Measurements from ENCODE around the gene FREM2. TPM values are rescaled to one million over a fixed set of nuclear protein-coding genes. Genes with fewer than 3 reads are reported as not detected.

The FREM2 gene
- total RNA-seq, 1 donor from 2014 or later, result 2.0 TPM

DNA sequence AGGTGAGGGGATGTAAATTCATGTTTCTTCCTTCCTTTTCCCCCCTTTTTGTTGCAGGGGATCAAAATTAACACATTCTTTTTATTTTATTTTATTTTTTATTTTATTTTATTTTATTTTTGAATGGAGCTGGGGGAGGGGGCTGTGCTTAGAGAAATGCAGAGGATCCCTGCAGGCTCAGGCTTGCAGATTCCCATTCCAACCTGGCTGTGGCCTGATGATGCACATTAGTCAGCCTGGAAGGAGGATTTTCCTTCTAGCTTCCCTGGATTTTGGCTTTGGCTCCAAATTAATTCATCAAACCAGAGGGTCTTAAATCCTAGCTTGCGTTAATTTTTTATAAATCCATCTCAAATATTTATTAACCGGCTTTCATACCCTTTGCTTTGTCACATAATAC lies 67.0 kb downstream of the FREM2 start:
- no peak for DNase-seq (ENCODE audit: low spot score)
- no peak for ATAC-seq

GRCh38 chr13:38755793-38756192 lies 68.9 kb downstream of the FREM2 start:
- ATAC-seq (no peak), DNase-seq (ENCODE audit: low spot score) (no peak)

DNA sequence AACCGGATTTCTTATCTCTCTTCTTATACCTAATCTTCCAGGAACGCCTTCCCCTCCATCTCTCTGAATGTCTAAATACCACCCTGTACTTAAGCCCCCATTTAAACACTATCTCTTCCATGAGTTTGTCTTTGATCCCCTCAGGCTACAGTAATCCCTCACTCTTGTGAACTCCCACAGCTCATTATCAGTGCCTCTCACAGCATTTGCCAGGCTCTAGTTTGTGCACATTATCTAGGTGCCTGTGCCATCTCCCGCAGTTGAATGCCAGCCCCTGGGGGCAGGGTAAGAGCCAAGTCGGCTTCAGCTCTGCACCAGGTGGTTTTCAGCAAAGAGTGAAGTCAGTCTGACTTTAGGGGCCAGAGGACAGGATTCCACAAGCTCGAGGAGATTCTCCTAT lies 71.4 kb downstream of the FREM2 start:
- ATAC-seq, result no peak
- DNase-seq (ENCODE audit: low spot score), result no peak

DNA sequence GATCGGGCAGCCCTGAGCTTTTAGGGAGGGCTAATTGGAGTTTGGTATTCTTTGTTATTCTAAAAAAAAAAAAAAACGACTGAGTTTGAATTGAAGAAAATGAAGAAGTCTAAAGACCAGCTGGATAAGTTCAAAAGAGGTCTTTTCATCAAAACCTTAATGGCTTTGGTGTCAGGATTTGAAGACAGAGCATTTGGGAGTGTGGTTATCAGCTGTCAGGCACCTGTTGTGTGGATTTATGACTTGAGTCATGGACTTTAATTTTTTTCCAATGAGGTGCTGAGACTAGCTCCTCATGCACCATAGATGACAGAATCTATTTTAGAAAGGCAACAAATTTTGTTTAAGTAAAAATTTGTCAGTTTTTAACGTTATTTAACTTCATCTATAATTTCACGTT lies 72.5 kb downstream of the FREM2 start:
- DNase-seq (ENCODE audit: low spot score) (no peak), ATAC-seq (no peak)

GRCh38 chr13:38763446-38764381 lies 76.8 kb downstream of the FREM2 start:
- DNase-seq (ENCODE audit: low spot score) (no peak), ATAC-seq (peak; percentile 91)

GRCh38 chr13:38766799-38767198 lies 79.9 kb downstream of the FREM2 start:
- ATAC-seq (peak; percentile 23), DNase-seq (ENCODE audit: low spot score) (no peak)

DNA sequence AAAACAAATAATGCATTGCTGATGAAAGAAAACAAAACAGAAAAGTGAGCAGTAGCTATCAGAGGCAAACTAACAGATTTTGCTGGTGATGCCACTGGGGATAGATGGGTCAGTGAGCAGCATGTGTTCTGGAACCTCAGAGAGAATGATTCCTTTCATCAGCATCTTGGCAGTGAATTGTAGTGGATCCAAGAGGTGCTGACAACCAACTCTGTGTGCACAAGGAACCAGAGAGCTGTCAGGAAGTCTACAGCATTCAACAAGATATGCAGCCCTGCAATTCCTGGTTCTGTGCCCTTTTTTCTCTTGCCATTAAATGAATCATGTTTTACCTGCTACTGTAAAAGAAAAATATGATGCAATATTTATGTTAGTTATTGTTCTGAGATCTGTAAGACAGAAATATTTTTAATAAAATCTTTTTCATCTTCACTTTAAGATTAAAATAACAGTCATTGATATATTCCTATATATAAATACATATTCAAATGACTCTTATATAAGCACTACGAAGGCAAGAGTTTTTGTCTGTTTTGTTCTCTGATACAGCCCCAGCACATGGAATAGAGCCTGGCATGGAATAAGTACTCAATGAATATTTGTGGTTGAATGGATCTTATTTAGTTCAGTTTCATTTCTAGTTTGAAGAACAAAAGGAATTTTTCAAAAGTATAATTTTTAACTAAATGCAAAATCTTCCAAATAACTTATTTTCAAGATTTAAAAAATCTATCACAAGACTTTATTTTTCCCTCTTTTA lies 80.8 kb downstream of the FREM2 start:
- ATAC-seq (no peak), DNase-seq (ENCODE audit: low spot score) (no peak)

DNA sequence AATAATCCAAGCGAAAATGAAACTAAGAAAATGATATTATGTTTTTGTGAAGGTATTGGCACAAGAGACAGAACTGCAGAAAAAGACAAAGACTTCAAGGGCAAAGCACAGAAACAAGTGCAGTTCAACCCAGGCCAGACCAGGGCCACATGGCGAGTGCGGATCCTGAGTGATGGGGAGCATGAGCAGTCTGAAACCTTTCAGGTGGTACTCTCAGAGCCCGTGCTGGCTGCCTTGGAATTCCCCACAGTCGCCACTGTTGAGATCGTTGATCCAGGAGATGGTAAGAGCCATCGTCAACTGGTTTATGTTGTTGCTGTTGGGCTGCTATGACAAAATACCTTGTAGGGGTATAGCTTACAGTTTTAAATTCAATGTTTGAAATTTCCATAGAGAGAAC lies 82.6 kb downstream of the FREM2 start:
- ATAC-seq (no peak), DNase-seq (ENCODE audit: low spot score) (no peak)

- DNase-seq (ENCODE audit: low spot score) (no peak), ATAC-seq (peak; percentile 65)
These were observed 88.2 kb downstream of the FREM2 start for GRCh38 chr13:38775085-38775484.

DNA sequence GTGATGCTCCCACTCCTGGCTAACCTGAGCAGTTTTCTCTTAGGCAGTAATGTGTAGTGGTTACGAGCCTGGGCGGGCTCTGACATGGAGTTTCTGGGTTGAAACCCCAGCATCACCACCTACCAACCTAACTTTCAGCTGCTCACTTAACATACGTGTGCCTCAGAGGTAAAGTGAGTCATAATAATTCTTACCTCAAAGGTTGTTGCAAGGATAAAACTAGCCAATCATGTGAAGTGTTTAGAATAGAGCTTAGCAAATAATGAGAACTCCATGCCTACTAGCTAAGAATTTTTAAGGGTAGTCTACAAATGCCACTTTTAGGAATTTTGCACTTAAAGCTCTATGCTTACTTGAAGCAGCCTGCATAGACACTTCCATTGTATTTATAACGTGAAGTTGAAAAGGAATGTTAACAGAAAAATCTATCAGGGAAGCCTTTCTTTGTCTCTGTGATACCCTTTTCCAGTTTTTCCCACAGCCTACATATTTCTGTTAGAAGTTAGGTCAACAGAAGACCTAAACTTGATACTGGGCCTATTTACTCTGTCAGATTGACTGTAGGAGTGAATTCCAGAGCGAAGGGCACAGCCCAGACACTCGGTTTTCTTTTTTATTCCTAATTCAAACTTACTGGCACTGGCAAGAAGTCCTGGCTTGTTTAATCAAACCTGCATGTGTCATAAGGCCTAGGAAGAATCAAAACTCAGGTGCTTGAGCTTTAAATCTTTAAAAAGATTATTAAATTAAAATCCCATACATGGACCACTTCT lies 90.7 kb downstream of the FREM2 start:
- DNase-seq (ENCODE audit: low spot score) (no peak), ATAC-seq (no peak)

DNA sequence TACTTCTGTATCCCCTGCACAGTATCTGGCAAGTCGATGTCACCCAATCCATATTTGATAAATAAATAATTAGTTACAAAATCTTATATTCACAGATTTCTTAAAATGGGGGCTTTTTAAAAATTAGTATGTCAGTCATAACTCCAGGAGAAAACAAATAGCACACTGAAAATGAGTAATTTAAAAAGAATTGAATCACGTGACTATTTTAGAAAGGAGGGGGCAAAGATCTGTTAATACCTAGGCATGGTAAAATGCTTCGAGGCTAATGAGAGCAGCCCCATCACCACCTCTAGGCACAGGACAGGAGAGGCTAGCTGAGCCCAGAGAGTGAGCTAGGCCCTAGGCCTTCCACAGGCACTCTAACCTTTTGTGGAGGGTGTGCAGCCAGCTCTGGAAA lies 94.7 kb downstream of the FREM2 start:
- no peak for ATAC-seq

DNA sequence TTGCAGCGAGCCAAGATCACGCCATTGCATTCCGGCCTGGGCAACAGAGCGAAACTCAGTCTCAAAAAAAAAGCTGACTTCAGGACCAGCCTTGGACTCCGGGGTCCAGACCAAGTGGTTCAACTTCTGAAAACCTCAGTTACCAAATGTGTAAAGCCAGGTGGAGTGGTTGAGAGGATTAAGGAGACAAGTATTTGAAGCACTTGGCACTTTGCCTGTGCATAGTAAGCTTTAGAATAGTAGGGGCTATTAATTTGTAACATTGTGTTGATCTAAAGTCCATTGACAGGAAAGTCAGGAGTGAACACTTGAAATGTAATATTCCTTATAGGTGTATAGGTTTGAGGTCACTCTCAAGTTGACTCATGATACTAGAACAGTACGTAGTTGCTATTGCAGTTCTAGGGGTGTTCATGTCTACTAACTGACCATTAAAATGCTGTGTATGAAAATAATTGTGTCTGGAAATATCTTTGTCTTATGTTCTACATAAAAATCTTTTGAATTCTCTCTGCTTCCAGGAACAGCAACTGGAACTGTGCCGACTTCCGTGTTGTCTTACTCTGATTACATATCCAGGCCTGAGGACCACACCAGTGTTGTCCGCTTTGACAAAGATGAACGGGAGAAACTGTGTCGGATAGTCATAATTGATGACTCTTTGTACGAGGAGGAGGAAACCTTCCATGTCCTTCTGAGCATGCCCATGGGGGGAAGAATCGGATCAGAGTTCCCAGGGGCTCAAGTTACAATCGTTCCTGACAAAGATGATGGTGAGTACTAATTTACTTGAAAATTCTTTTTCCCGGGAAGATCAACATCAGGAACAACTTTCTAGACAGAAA lies 97.4 kb downstream of the FREM2 start:
- ATAC-seq, result no peak

More for the DNA sequence above, 94.7 kb downstream of the FREM2 start:
- no peak for DNase-seq (ENCODE audit: low spot score)

GRCh38 chr13:38785042-38785441 lies 98.2 kb downstream of the FREM2 start:
- ATAC-seq (no peak), DNase-seq (ENCODE audit: low spot score) (no peak)

More for the DNA sequence above, 97.4 kb downstream of the FREM2 start:
- no peak for DNase-seq (ENCODE audit: low spot score)

- DNase-seq (ENCODE audit: low spot score) (no peak), ATAC-seq (no peak)
These were observed 98.6 kb downstream of the FREM2 start for GRCh38 chr13:38785490-38785889.

DNA sequence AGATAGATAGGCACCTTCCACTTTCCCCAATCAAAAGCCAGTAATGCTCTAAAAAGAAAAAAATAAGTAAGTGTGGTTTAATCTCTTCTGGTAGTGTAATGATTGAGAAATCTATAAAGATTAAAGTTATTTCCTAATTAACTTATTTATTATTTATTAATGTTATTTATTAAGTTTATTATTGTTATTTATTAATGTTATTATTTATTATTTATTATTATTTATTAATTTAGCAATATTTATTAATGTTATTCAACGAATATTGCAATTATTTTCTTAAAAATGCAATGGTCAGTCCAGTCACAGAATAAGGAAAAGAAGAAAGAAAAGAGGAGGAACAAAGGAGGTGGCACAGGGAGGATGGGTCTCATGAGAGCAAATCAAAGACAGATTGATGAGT lies 100.7 kb downstream of the FREM2 start:
- DNase-seq (ENCODE audit: low spot score) (no peak), ATAC-seq (no peak)

GRCh38 chr13:38796890-38797289 lies 110.0 kb downstream of the FREM2 start:
- no peak for ATAC-seq
- no peak for DNase-seq (ENCODE audit: low spot score)

DNA sequence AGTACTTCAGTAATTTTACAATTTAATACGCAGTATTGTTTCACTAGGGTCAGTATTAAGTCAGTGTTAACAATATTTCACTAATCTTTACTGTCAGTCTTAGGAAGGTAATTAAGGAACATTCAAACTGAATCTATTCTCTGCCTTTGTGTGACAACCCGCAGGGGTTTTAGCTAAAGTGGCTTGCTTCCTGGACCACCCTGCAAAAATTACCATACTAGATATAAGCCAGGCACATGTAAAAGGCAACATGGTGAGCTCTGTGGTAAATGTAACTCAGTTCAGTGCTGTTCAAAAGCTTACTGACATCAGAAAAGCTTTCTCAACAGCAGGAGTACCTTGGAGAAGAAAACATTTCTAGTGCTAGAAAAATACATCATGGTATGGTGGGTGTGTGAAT lies 116.7 kb downstream of the FREM2 start:
- DNase-seq (ENCODE audit: low spot score) (no peak), ATAC-seq (no peak)

DNA sequence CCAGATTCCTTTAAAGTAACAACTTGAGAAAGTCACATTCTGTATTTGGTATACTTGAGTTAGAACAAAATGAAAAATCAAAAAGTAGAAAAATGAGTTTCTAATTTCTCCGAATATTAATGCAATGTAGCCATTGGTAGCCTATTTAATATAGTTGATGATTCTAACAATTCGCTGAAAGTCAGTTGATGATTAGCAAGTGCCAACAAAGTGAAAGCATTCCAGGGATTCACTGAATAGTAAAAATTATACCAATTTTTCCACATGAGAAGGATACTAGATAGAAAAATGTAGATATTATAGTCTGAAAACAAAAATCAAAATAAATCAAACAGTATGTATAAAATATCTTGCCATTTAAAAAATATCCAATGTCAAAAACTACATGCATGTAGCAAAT lies 117.2 kb downstream of the FREM2 start:
- ATAC-seq, result no peak
- DNase-seq (ENCODE audit: low spot score), result no peak

- DNase-seq (ENCODE audit: low spot score) (no peak), ATAC-seq (no peak)
These were observed 117.7 kb downstream of the FREM2 start for GRCh38 chr13:38804536-38804935.

- no peak for DNase-seq (ENCODE audit: low spot score)
- ATAC-seq, result no peak
These were observed 127.5 kb downstream of the FREM2 start for GRCh38 chr13:38814331-38814730.

Data from left lobe of liver (tissue), 2 donors.